DMS53 treated with DMSO at 0.1 percent for 48 hours (cell line): Measurements from ENCODE around the gene IFNA6.
A peak's percentile ranks its signal among the peaks of the same experiment; 100 is the strongest.
"Not testable (repeated sequence)": the region's sequence is repeated elsewhere in the genome, so short reads cannot be mapped to it uniquely, and the experiment has no call there.

ENCODE experiments used
- DNase-seq: peaks from one replicate; lab custom pipeline; 2025; ENCODE audit not compliant: unreplicated experiment; lab: John Stamatoyannopoulos, UW

IFNA6 gene

DNA sequence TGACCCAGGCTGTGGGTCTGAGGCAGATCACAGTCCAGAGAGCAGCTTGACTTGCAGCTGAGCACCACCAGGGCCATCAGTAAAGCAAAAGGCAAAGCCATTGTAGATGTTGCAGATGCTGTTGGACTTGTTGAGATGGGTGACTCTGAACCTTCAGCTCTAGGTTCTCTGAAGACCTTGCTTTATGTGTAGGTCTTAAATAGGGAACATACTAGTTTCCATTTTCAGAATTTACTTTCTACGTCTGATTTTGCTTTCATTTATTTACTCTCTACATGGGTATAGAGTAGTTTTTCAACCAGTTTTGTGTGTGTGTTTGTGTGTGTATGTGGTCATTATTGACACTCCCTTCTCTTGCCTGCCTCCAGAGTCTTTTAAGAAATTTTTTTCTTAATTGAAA, at the start of gene IFNA6:
Gene IFNA6 (minus strand): TSS at position 101 of the 400 bp plus-strand sequence. CDS start 0 bp downstream, at position 101.
- no peak for DNase-seq

DNA sequence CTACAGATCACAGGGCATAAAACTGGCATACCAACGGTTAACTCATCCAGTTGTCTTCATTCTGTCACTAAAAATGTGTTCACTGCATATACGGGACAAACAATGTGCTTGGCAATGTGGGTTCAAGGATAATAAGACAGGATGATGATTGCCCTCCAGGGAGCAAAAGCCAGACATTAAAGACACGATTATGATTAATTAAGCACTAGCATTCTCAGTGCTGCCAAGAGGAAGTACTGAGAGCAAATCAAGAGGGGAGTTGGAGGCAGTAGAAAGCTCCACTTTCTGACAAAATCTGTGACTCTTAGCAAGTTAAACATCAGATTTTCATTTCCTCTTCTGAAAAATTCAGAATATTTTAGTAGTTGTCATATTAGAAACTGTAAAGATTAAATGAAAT, 49.3 kb upstream of the IFNA6 start:
- DNase-seq = no peak

- no peak for DNase-seq
Measured at GRCh38 chr9:21398955-21399489, 48.3 kb upstream of the IFNA6 start.

DNA sequence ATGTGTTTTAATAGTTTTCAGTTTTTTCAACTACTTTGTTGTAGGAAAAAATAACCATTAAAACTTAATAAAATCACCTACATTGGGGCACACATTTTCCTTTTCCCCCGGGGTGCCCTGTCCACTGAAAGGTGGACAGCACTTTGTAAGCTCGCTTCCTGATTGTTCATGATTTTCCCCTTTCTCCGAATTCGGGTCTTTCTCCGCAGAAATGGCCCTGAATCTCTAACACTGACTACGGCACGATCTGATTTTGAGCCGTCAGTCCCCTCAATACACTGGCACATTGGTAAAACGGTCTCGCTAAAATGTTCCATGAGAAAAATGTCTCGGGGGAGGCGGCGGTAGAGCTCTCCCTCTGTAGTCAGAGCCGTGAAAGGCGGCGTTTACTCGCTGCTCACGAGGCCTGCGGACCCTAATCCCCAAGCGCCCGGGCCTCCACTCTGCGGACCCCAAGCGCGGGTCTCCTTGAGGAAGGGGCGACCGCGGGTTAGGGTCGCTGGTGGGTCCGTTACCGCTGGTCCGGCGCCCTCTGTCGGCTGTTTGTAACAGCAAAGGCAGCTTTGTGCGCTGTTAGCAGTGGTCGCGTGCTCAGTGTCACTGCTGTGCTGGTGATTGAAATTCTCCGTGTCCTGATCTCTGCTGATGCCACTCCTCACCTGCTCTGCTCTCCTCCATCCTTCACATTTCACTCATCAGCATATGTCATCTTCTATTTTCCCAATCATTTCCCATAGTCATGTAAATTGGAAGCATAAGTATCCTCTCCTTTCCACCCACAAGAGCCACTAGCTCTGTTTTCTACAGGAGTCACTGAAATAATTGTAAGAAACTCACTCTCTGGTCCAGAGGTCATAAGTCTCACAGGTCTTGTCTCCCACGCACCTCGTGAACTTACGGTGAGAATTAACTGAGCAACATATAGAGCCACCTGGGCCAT, 45.4 kb upstream of the IFNA6 start:
- peak; percentile 34 for DNase-seq

DNA sequence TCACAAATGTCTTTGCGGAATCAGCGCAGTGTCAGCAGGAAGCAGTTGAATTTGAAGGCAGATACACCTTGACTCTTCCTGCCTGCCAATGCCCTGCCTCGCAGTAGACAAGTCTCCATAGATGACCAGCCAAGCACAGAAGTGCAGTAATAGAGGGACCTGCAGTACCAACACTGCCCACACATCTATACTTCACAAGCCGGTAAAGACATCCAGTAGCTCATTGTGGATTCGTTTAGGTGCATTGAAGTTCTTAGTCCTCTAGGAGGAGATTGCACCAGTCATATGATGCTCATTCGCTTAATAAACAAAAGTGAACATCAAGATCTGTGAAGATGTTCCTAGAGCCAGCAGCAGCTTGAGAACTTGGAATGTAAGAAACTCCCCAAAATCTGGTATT, 41.6 kb upstream of the IFNA6 start:
- no peak for DNase-seq

DNA sequence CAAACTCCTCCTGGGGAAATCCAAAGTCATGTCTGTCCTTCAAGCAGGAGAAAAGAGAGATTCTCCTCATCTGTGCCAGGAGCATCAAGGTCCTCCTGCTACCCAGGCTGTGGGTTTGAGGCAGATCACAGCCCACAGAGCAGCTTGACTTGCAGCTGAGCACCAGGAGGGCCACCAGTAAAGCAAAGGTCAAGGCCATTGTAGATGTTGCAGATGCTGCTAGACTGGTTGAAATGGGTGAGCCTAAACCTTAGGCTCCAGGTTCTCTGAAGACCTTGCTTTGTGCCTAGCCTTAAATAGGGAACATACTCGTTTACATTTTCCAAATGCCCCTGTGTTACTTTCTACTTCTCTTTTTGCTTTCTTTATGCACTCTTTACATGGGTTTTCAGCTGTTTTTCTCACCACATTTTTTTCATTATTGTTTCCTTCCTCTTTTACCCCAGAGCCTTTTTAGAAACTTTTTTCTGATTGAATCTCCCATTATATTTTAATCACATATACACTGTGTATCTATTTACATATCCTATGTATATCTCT, 34.5 kb upstream of the IFNA6 start, which contains the start of gene IFNA2:
Gene IFNA2 (minus strand): TSS at position 268 of the 540 bp plus-strand sequence. CDS start 69 bp downstream, at position 199.
- no peak for DNase-seq

DNA sequence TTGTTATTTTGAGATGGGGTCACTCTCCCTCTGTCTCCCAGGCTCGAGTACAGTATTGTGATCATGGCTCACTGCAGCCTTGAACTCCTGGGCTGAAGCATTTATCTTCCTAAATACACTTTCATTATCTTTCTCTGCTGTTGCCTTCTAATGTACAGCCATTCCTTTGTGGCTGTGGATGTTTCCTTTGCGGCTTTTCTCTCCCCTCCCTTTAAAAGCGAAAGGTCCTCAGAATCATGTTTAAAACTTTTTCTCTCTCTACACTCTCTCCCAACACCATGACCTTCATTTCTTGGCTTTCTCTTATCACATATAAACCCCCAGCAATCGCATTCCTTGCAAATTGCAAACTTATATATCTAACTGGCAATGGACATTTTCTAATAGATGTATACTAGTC, 32.9 kb upstream of the IFNA6 start:
- DNase-seq = no peak

- DNase-seq = peak; percentile 83
Measured at GRCh38 chr9:21381448-21382339, 31.0 kb upstream of the IFNA6 start.

DNA sequence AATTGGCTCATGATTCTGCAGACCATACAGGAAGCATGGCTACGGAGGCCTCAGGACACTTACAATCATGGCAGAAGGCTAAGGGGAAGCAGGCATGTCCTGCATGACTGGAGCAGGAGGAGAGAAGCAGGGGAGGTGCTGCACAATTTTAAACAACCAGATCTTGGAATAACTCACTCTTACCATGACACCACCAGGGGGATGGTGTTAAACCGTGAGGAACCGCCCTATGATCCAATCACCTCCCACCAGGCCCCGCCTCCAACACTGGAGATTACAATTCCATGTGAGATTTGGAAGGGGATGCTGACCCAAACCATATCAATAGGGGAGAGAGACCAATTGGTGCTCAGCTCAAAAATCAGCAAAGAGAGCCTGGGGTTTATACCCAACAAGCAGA, 20.8 kb upstream of the IFNA6 start:
- DNase-seq = not testable (repeated sequence)

DNA sequence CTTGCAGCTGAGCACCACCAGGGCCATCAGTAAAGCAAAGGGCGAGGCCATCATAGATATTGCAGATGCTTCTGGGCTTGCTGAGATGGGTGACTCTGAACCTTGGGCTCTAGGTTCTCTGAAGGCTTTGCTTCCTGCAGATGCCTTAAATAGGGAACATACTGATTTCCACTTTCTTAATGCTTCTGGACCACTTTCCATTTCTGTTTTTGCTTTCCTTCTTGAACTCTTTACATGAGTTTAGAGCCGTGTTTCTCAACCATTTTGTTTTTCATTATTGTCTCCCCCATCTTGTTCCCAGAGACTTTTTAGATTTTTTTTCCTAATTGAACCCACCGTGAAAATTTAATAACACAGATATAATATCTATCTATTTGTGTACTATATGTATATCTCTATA, 17.3 kb upstream of the IFNA6 start, which contains the start of gene IFNA13:
Gene IFNA13 (minus strand): TSS at position 101 of the 400 bp plus-strand sequence. CDS start 47 bp downstream, at position 54.
- no peak for DNase-seq

- not testable (repeated sequence) for DNase-seq
Measured at GRCh38 chr9:21367169-21367568, 16.5 kb upstream of the IFNA6 start.

DNA sequence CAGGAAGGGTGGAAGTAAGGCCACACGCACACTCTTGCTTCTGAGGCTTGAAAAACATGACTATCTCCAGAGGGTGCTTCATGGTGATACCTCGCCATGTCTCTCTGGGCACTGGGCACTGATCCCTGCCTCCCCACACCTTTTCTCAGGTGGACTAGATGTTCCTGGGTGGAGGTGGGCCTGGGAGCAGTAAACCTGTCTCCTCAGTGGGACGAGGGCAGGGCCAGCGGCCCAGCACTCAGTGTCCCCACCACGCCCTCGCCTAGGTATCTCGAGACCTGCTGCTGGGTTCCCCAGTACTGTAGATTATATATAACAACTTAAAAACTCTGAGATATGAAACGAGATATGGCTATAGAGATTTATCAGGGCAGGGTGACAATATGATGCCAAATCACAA, 11.6 kb upstream of the IFNA6 start:
- no peak for DNase-seq

DNA sequence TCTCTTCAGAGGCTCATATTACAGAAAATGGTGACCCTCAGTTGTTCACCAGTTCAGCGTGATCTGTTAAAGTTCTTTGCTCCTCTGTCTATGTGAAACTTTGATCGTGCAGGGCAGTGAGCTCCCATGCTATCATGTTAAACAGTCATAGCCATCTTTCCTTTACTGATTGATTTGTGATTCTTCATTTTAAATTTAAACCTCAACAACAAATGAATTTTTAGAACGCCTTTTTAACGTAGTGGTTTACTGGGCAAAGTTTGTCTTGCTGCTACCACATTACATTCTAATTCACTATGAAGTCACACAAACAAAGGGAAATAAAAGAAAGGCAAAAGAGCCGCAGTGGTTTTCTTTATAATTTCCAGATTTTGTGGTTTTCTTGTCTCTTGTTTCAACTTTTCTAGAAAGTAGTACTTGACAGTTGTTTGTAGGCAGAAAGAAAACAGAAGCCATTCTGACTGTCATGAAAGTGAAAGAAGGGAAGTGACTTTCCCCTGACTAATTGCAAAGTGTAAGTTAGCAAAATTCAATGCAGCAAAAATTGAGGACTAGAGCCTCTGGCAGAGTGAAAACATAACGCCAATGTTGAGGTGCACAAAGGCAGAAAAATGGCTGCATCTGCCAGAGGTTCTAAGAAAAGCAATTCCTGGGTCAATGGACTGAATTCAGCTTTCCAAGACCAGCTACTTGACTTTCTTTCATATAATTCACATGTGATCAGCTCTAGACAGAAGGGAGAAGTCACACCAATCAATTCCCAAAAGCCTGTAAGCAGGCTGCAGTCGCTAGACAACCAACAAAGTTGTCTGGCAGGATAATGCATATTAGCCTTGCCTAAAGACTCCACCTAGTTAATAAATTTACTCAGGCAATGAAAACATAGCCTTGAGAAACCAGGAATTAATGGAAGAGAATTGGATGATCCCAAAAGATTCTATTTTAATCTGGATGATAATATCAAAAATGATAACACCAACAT, 7.1 kb upstream of the IFNA6 start:
- DNase-seq = no peak

- DNase-seq = no peak
Measured at GRCh38 chr9:21348430-21348970, 2.2 kb downstream of the IFNA6 start.

- no peak for DNase-seq
Measured at GRCh38 chr9:21340735-21341134, 10.0 kb downstream of the IFNA6 start.

DNA sequence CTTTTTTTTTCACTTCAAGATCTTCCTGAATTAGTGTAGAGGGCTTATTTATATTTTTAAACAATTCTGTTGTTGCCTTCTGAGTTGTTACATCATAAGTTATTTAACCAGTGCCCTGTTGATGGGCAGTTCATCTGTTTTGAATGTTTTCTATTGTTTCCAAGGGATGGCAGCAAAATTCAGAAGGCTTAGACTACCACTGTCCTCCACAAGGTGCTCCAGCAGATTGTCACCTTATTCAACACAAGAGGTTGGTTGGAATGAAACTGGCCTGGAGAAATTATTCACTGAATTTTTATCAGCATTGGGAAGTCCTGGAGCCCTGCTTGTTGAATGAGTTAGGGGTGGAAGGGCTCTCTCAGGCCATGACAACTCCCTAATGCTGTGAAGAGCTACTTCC, 14.2 kb downstream of the IFNA6 start:
- DNase-seq = peak; percentile 3

DNA sequence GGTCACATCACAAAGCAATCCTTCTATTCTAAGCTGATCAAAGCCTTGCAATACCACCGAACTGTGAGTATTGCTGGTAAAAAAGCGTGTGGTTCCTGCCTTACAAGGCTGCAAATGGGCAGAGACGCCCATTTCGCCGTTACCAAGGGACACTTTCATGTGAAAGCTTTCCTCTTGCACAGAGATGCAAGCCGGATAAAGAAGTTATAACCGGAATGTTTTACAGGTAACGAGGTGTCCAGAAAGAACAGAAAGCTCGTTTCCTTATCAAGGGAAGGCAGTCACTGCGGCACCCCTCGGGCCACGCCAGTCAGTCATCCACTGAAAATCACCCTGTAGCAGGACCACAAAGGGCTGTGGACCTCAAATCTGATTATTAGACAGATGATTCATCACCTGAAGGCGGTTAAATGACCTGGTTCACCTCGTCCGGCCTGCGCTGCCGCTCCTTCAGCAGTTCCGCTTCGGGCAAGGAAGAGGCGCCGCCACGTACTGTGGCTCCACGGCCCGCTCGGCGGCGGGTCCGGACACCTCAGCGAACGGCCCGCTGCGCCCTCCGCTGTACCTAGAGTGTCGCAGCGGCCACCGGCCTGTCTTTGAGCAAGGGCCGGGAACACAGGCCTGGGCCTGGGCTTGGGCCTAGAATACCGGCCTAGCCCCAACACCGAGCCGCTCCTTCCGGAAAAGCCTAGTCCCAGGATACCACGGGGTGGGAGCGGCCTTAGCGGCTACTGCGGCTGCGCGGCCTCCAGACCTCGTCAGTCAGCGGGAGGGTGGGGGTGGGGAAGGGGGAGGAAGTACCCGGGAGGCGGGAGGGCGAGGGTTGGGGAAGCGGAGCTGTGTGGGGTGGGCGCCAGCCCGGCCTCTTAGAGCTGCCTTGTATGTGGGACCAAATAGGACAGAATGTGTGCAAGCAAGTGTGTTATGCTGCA, 15.7 kb downstream of the IFNA6 start, which contains the start of gene KLHL9:
Gene KLHL9 (minus strand): TSS at position 704 of the 932 bp plus-strand sequence. CDS start 545 bp downstream, at position 159.
- DNase-seq = peak; percentile 52

- DNase-seq = no peak
Measured at GRCh38 chr9:21333226-21333625, 17.5 kb downstream of the IFNA6 start.
